Hematopoietic multipotent progenitor cell treated with erythropoietin and hydrocortisone succinate and interleukin-3 and kit ligand, for 4 days (in vitro differentiated cells): ENCODE measurements around the gene CNN2.
"Not testable (repeated sequence)": the region's sequence is repeated elsewhere in the genome, so short reads cannot be mapped to it uniquely, and the experiment has no call there.

ENCODE experiments used
- DNase-seq: peaks from one replicate; pipeline ENCODE4 v3.0.0-alpha.2; 2015

Gene CNN2

GRCh38 chr19:1012334-1012733, 14.1 kb upstream of the CNN2 start:
- DNase-seq: no peak

GRCh38 chr19:1013218-1013617, 13.2 kb upstream of the CNN2 start:
- DNase-seq: no peak

- no peak for DNase-seq
Observed at GRCh38 chr19:1014161-1015060, 12.0 kb upstream of the CNN2 start.

GRCh38 chr19:1015061-1015781, 11.2 kb upstream of the CNN2 start:
- DNase-seq: no peak

- DNase-seq: no peak
Observed at GRCh38 chr19:1015782-1016646, 10.4 kb upstream of the CNN2 start.

GRCh38 chr19:1016647-1017114, 9.7 kb upstream of the CNN2 start:
- DNase-seq: no peak

GRCh38 chr19:1017115-1017905, 9.1 kb upstream of the CNN2 start:
- DNase-seq: peak; percentile 7

GRCh38 chr19:1017906-1018305, 8.5 kb upstream of the CNN2 start:
- no peak for DNase-seq

- peak; percentile 78 for DNase-seq
Observed at GRCh38 chr19:1018393-1018792, 8.0 kb upstream of the CNN2 start.

GRCh38 chr19:1018932-1019615, 7.3 kb upstream of the CNN2 start:
- peak; percentile 13 for DNase-seq

- no peak for DNase-seq
Observed at GRCh38 chr19:1019616-1019961, 6.8 kb upstream of the CNN2 start.

- DNase-seq: peak; percentile 37
Observed at GRCh38 chr19:1019980-1020867, 6.2 kb upstream of the CNN2 start.

- peak; percentile 99 for DNase-seq
Observed at GRCh38 chr19:1020868-1021425, 5.5 kb upstream of the CNN2 start, which contains the start of gene TMEM259. TSS of gene TMEM259 (minus strand) at chr19:1021123. CDS start at chr19:1020996, 127 bp downstream.

- not testable (repeated sequence) for DNase-seq
Observed at GRCh38 chr19:1023883-1024188, 2.6 kb upstream of the CNN2 start.

GRCh38 chr19:1025080-1025479, 1.3 kb upstream of the CNN2 start:
- DNase-seq: not testable (repeated sequence)

GRCh38 chr19:1026783-1027649, 608 bp downstream of the CNN2 start:
- peak; percentile 66 for DNase-seq

- peak; percentile 25 for DNase-seq
Observed at GRCh38 chr19:1027650-1028061, 1.2 kb downstream of the CNN2 start.

GRCh38 chr19:1028062-1028926, 1.9 kb downstream of the CNN2 start:
- DNase-seq: peak; percentile 74
